ENCODE data around the gene TRNT1. TPM values are rescaled to one million over a fixed set of nuclear protein-coding genes. Genes with fewer than 3 reads are reported as not detected.
A peak's percentile ranks its signal among the peaks of the same experiment; 100 is the strongest.

The TRNT1 gene
- total RNA-seq, 4 donors from 2014 or later = 22.6 to 52.0 (median 31.7) TPM

DNA sequence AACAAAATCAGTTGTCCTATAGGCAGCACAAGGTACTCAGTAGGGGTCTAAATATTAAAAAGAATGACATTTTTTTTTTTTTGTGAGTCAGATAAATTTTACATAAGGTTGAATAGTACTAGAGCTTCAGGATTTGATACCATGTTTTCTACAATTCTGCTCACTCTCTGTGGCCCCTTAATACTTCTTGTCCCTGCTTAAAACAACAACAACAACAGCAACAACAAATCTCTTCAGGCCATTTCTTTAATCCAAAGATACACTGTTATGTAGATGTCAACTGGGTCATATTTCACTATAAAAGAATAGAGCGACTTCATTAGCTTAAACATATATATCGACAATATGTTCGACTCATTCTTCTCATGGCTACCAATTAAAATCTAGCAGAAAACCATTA, 19.6 kb upstream of the TRNT1 start:
- H3K9me3 ChIP-seq = no peaks in the 10 kb centered on the region
- H3K27me3 ChIP-seq = no peaks in the 10 kb centered on the region
- H3K4me3 ChIP-seq = no peak overlapping the region
- DNase-seq = no peak
- H3K36me3 ChIP-seq = no peaks in the 10 kb centered on the region
- no peaks in the 10 kb centered on the region for H3K4me1 ChIP-seq
- H3K27ac ChIP-seq = no peak overlapping the region
- TF ChIP-seq, protein P1, sequence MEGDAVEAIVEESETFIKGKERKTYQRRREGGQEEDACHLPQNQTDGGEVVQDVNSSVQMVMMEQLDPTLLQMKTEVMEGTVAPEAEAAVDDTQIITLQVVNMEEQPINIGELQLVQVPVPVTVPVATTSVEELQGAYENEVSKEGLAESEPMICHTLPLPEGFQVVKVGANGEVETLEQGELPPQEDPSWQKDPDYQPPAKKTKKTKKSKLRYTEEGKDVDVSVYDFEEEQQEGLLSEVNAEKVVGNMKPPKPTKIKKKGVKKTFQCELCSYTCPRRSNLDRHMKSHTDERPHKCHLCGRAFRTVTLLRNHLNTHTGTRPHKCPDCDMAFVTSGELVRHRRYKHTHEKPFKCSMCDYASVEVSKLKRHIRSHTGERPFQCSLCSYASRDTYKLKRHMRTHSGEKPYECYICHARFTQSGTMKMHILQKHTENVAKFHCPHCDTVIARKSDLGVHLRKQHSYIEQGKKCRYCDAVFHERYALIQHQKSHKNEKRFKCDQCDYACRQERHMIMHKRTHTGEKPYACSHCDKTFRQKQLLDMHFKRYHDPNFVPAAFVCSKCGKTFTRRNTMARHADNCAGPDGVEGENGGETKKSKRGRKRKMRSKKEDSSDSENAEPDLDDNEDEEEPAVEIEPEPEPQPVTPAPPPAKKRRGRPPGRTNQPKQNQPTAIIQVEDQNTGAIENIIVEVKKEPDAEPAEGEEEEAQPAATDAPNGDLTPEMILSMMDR (IDR thresholded peaks at IDR 0.05) = no peak
- no peak for TF ChIP-seq POLR2A (IDR thresholded peaks at IDR 0.05)

DNA sequence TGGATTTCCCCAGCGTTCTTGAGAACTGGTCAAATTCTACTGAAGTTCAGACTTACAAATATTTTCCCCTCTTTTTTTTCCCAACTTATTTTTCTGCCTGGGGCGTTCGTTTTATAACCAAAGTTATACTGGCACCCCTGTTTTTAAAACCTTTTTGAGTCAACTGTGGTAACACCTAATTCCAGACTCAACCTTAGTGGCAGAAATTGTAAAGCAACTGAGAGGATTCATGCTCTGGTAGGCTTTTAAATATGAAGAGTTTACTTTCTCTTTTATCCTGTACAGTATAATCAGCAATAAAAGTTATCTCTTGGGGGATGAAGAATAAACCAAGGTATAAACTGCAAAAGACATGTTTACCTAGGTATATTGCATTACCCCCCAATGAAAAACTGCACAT, 18.9 kb upstream of the TRNT1 start:
- Histone ChIP-seq H3K4me1 (no peaks in the 10 kb centered on the region), H3K27me3 (no peaks in the 10 kb centered on the region), H3K27ac (no peak overlapping the region), H3K9me3 (no peaks in the 10 kb centered on the region), H3K4me3 (no peak overlapping the region), H3K36me3 (no peaks in the 10 kb centered on the region)
- TF ChIP-seq, protein P1 (IDR thresholded peaks at IDR 0.05) = no peak
- no peak for DNase-seq

DNA sequence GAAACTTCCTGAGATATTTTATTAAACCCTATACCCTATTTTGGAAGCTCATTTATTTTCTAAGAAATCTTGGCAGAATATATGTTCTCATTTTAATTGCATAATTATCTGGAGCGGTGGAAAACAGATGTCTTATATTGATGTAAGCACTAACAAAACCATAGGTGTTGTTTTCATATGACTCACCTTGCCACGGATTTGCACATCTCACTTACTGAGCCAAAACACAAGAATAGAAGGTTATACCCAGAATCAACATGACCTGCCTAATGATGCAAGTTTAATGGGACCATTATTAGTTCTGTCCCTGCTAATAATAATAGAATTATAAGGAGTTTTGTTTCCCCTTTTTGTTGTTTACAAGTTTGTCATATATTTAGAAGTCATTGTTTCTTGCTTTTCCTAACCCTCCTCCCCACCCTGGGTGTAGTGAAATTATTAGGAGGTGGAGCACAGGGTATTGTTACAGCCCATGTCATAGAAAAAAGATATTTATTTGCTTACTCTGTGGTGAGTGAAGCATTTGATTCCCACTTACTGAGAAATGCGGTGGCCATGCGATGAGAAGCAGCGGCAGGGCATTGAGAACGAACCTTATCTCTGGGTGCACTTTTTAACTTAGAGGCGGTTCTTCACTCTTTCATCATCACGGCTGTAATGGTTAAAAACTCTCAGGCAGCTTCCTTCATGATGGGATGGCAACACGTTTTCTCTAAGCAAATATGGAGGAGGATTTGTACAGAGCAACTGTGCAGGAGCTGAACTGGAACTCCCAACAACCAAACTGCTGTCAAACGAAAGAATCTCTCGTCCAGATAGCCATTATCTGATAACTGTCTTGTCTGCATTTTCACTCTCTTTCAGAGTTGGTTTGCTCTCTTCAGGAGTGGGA, 17.1 kb upstream of the TRNT1 start:
- no peak for DNase-seq
- peak overlapping the region in 1 of 4 donors; percentile 0 for H3K4me3 ChIP-seq
- TF ChIP-seq, protein P1 (IDR thresholded peaks at IDR 0.05) = no peak
- no peak for TF ChIP-seq POLR2A (IDR thresholded peaks at IDR 0.05)
- H3K27ac ChIP-seq = peak overlapping the region in 3 of 4 donors; percentile 5 to 45 (median 14)
- H3K36me3 ChIP-seq = no peaks in the 10 kb centered on the region
- no peaks in the 10 kb centered on the region for H3K27me3 ChIP-seq
- H3K9me3 ChIP-seq = no peaks in the 10 kb centered on the region
- no peaks in the 10 kb centered on the region for H3K4me1 ChIP-seq

DNA sequence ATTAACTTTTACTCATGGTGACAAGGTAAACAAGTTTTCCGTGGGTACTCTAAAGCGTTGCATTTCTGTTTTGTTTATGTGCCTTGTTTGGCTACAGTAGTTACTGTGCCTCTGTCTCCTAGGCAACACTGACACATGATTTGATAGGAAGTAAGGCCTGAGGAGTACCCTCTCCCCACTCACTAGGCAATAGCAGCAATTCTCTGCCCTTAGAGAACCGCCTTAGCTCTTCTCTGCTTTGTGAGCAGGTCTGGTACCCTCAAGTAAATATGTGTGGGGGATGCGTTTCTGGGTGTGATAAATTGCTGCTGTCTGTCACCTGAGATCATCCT, 16.5 kb upstream of the TRNT1 start, which contains the start of gene IL5RA:
IL5RA (minus strand) TSS at position 76 of the 332 bp plus-strand sequence. CDS start 5,390 bp downstream, outside the sequence.
- no peak for TF ChIP-seq POLR2A (IDR thresholded peaks at IDR 0.05)
- TF ChIP-seq, protein P1 (IDR thresholded peaks at IDR 0.05) = no peak
- peak within 1 kb of the TSS in 3 of 4 donors; percentile 5 to 45 (median 14) for H3K27ac ChIP-seq
- H3K4me1 ChIP-seq = no peaks in the 10 kb centered on the region
- peak within 1 kb of the TSS in 1 of 4 donors; percentile 0 for H3K4me3 ChIP-seq
- no peak for DNase-seq
- H3K9me3 ChIP-seq = no peaks in the 10 kb centered on the region
- H3K36me3 ChIP-seq = no peaks in the 10 kb centered on the region
- H3K27me3 ChIP-seq = no peaks in the 10 kb centered on the region

DNA sequence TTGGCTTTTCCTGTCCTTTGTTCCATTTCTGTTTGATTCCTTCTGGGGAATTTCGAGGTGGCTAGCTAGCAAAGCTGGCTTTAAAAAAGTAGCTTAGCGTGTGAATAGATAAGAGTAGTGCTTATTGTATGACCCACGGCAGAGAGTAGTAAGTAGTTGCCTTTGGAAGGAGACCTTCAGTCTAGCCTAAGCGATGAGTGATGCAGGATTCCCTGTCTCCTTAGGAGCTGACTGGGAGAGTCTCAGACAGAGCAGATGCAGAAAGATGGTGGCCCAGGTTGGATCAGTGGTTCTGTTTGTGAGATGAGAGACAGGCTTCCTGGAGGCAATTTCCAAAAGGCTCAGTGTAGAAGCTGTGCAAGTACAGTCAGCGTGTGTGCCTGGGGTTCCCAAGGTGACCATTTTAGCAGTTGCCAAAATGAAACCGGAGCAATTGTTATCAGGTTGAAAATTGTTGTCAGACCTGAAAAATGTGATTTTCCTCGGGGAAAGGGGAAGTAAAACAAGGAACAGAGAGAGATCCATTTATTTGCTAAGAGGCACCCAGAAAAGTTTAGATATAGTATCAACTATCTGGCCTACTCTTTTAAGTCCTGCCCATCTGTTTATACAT, 15.9 kb upstream of the TRNT1 start:
- TF ChIP-seq POLR2A (IDR thresholded peaks at IDR 0.05) = no peak
- TF ChIP-seq, protein P1 (IDR thresholded peaks at IDR 0.05) = no peak

More for the DNA sequence above, 15.9 kb upstream of the TRNT1 start:
- no peak overlapping the region for H3K4me3 ChIP-seq
- no peak for DNase-seq
- no peaks in the 10 kb centered on the region for H3K27me3 ChIP-seq
- no peaks in the 10 kb centered on the region for H3K36me3 ChIP-seq
- H3K27ac ChIP-seq = peak overlapping the region in 1 of 4 donors; percentile 45
- no peaks in the 10 kb centered on the region for H3K9me3 ChIP-seq
- no peaks in the 10 kb centered on the region for H3K4me1 ChIP-seq

All from Peyer's patch (tissue), 4 donors.